Tibial artery (tissue), 4 donors: Measurements from ENCODE around the gene RBFOX1.

Source experiments
- DNase-seq, 2 donors: peaks; one replicate each; pipeline ENCODE4 v3.0.0-alpha.2; 2019
- H3K27ac ChIP-seq, 2 donors: fragments of 200-600 bp; sonication (generic) in 1 of 2; 1 replicate in 1 of 2; 2 replicates in 1 of 2; pipeline ENCODE4 v1.5.1; 2018 to 2019; ENCODE audit warnings: mild to moderate bottlenecking in 1 of 2
- H3K27me3 ChIP-seq, 2 donors: fragments of 200-600 bp; sonication (generic) in 1 of 2; one replicate each; pipeline versions ENCODE4 v1.5.1 to v1.6.0; 2016 to 2019
- H3K36me3 ChIP-seq, 3 donors: fragments of 200-600 bp; sonication (generic) in 2 of 3; one replicate each; pipeline ENCODE4 v1.5.1; 2016 to 2019; ENCODE audit warnings: mild to moderate bottlenecking in 2 of 3
- H3K4me1 ChIP-seq, 4 donors: fragments of 200-600 bp; sonication (generic) in 2 of 4; 1 replicate in 3 of 4; 2 replicates in 1 of 4; pipeline ENCODE4 v1.5.1; 2016 to 2019
- H3K4me3 ChIP-seq, 2 donors: fragments of 200-600 bp; sonication (generic) in 1 of 2; 1 replicate in 1 of 2; 2 replicates in 1 of 2; pipeline ENCODE4 v1.5.1; 2018 to 2019; ENCODE audit warnings: mild to moderate bottlenecking in 2 of 2
- H3K9me3 ChIP-seq, 3 donors: fragments of 200-600 bp; sonication (generic) in 1 of 3; one replicate each; pipeline ENCODE4 v1.5.1; 2016 to 2019
- intact Hi-C: fragments of 100-400 bp; cut with DNase I; formaldehyde crosslinking; loops from one replicate; pipeline ENCODE4 v1.15.0; 2023; ENCODE audit warnings: low total_unique reads
- TF ChIP-seq, protein P1 (sequence below), 2 experiments: fragments of 200-600 bp in 1 of 2; fragments of 450-650 bp in 1 of 2; IDR thresholded peaks; one replicate each; pipeline ENCODE4 v1.5.1; 2017 to 2019; ENCODE audit warnings: antibody characterized with exemption in 2 of 2, mild to moderate bottlenecking in 1 of 2, moderate library complexity in 1 of 2

Gene RBFOX1

DNA sequence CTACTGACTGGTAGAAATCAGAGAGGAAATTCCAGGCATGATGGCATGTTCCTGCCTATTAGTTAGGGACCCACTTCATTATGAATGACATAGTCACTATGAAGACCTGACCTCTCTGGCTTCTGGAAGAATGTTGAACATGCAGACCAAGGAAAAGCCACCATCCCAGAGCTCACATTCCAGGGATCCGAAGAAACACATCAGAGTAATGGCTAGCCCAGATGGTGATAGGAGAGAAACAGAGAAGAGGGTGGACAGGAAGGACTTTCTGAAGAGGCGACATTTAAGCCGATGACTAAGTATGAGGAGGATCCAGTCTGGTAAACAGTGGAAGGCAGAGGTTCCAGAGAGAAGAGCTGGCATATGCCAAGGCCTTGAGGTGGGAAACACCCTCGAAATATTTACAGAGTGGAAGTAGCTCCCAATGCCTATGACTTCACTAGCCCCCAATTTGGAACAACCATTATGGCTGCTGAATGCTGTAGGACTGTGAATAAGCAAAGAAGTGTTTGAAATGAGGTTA is 216.2 kb downstream of the RBFOX1 start:
- TF ChIP-seq, protein P1, sequence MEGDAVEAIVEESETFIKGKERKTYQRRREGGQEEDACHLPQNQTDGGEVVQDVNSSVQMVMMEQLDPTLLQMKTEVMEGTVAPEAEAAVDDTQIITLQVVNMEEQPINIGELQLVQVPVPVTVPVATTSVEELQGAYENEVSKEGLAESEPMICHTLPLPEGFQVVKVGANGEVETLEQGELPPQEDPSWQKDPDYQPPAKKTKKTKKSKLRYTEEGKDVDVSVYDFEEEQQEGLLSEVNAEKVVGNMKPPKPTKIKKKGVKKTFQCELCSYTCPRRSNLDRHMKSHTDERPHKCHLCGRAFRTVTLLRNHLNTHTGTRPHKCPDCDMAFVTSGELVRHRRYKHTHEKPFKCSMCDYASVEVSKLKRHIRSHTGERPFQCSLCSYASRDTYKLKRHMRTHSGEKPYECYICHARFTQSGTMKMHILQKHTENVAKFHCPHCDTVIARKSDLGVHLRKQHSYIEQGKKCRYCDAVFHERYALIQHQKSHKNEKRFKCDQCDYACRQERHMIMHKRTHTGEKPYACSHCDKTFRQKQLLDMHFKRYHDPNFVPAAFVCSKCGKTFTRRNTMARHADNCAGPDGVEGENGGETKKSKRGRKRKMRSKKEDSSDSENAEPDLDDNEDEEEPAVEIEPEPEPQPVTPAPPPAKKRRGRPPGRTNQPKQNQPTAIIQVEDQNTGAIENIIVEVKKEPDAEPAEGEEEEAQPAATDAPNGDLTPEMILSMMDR (IDR thresholded peaks at IDR 0.05): no peak
- no peaks in the 10 kb centered on the region for H3K27me3 ChIP-seq
- DNase-seq: no peak
- H3K36me3 ChIP-seq: no peaks in the 10 kb centered on the region
- no peaks in the 10 kb centered on the region for H3K4me1 ChIP-seq
- intact Hi-C loops: no loop called here
- no peaks in the 10 kb centered on the region for H3K9me3 ChIP-seq
- H3K4me3 ChIP-seq: no peak overlapping the region
- H3K27ac ChIP-seq: no peak overlapping the region

DNA sequence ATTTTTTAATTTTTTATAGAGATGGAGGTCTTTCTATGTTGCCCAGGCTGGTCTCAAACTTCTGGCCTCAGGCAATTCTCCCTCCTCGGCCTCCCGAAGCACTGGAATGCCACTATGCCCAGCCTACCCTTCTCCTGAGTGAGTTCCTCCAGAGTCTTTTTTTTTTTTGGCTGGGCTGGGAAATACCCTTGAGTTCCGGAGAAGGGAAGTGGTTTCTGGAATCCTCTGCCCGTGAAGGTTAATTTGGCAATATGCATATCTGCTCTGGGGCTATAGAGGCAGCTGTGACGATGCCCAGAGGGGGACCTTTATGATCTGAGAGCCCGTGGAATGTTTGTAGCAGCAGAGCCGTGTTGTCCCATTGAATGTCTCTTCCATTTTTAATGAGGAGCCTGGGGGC is 217.5 kb downstream of the RBFOX1 start:
- no peaks in the 10 kb centered on the region for H3K36me3 ChIP-seq
- H3K9me3 ChIP-seq: no peaks in the 10 kb centered on the region
- no peaks in the 10 kb centered on the region for H3K4me1 ChIP-seq
- no peak overlapping the region for H3K4me3 ChIP-seq
- no peak for DNase-seq
- H3K27ac ChIP-seq: no peak overlapping the region
- H3K27me3 ChIP-seq: no peaks in the 10 kb centered on the region
- intact Hi-C loops: no loop called here
- TF ChIP-seq, protein P1 (IDR thresholded peaks at IDR 0.05): no peak

DNA sequence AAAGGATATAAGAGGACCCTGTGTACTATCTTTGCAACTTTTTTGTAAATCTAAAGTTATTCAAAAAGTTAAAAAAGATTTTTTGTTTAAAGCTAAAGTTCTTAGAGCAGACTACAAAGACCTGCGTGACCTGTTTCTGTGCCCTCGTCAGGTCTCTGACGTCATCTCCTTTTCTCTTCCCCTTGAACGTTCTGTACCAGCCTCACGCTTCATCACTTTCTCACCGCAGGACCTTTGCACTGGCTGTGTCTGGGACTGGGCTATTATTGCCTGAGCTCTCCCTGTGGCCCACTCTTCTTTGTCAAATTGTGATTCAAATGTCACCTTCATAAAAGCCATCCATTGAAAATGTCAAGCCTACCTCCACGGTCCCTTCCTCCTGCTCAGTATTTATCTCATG is 222.8 kb downstream of the RBFOX1 start:
- DNase-seq: no peak
- H3K27me3 ChIP-seq: no peaks in the 10 kb centered on the region
- no peaks in the 10 kb centered on the region for H3K4me1 ChIP-seq
- TF ChIP-seq, protein P1 (IDR thresholded peaks at IDR 0.05): no peak
- no peaks in the 10 kb centered on the region for H3K9me3 ChIP-seq
- H3K4me3 ChIP-seq: no peak overlapping the region
- intact Hi-C loops: no loop called here
- H3K27ac ChIP-seq: no peak overlapping the region
- no peaks in the 10 kb centered on the region for H3K36me3 ChIP-seq

DNA sequence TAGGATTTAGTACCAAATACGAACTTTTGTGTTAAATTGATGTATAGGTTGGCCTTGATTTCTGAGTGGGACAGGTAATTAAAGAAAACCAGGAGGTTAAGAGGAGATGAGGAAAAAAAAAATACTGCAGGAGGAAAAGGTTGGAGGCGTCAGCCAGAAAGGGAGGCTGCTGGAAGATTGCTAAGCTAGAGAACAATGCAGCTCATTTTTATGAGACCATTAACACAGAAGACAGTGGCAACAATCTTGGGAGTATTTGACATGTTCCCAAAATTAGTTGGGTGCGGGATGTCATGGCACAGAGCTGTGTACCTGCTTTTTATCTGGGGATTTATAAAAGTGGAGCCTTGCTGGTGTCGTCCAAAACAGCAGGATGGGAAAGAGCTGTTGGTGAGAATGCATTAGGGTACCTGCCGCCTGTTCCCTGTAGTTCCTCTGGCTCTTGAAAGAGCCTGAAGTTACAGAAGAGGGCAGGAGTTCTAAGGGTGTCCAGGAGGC is 229.3 kb downstream of the RBFOX1 start:
- Histone ChIP-seq H3K27me3 (no peaks in the 10 kb centered on the region), H3K27ac (no peak overlapping the region), H3K4me1 (no peaks in the 10 kb centered on the region), H3K4me3 (no peak overlapping the region), H3K9me3 (no peaks in the 10 kb centered on the region), H3K36me3 (no peaks in the 10 kb centered on the region)
- TF ChIP-seq, protein P1 (IDR thresholded peaks at IDR 0.05): no peak
- no peak for DNase-seq
- intact Hi-C loops: no loop called here

DNA sequence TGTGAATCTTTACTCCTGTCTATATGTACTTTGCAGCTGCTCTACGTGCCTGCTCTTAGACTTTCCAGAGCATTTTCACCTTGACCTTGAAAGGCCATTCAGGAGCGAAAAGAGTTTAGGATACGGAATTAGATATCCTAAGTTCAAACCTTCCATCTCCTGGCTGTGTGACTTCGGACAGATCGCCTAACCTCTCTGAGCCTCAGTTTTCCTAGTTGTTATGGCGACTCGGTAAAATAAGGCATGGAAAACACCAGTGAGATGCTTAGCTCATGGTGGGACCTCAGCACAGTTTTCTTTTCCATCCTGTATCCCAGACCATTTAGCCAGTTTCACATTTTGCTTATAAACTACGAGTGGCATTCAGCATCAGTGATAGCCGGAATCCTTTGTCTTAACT is 233.7 kb downstream of the RBFOX1 start:
- Histone ChIP-seq H3K9me3 (no peaks in the 10 kb centered on the region), H3K36me3 (no peaks in the 10 kb centered on the region), H3K27ac (no peak overlapping the region), H3K27me3 (no peaks in the 10 kb centered on the region), H3K4me1 (no peaks in the 10 kb centered on the region), H3K4me3 (no peak overlapping the region)
- intact Hi-C loops: no loop called here
- TF ChIP-seq, protein P1 (IDR thresholded peaks at IDR 0.05): no peak
- DNase-seq: no peak

DNA sequence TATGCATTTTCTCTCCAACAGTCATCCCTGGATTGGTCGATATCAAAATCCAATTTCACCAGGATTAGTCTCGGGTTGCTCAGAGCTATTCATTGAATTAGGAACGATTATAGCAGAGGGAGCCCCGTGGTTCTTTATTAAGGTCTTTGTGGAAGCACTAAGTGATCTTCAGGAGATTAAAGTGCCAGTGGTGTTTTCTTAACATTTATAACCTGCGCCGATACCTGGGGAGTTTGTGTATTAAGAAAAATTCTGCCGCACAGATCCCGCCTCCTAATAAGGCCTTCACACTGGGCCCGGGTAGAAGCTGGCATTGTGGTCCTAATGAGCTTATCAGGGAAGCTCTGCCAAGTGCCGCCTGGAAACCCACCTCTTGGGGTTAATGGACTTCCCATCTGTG is 238.7 kb downstream of the RBFOX1 start:
- intact Hi-C loops: no loop called here
- Histone ChIP-seq H3K4me3 (no peak overlapping the region), H3K36me3 (no peaks in the 10 kb centered on the region), H3K27ac (no peak overlapping the region), H3K9me3 (no peaks in the 10 kb centered on the region), H3K4me1 (no peaks in the 10 kb centered on the region), H3K27me3 (no peaks in the 10 kb centered on the region)
- DNase-seq: no peak
- TF ChIP-seq, protein P1 (IDR thresholded peaks at IDR 0.05): no peak
